ENCODE results near the gene PCDHB13. TPM values are rescaled to one million over a fixed set of nuclear protein-coding genes. Genes with fewer than 3 reads are reported as not detected.
"Not testable (repeated sequence)": the region's sequence is repeated elsewhere in the genome, so short reads cannot be mapped to it uniquely, and the experiment has no call there.

The PCDHB13 gene
- total RNA-seq, 4 donors from 2014 or later: 1.8 to 4.1 (median 2.5) TPM

DNA sequence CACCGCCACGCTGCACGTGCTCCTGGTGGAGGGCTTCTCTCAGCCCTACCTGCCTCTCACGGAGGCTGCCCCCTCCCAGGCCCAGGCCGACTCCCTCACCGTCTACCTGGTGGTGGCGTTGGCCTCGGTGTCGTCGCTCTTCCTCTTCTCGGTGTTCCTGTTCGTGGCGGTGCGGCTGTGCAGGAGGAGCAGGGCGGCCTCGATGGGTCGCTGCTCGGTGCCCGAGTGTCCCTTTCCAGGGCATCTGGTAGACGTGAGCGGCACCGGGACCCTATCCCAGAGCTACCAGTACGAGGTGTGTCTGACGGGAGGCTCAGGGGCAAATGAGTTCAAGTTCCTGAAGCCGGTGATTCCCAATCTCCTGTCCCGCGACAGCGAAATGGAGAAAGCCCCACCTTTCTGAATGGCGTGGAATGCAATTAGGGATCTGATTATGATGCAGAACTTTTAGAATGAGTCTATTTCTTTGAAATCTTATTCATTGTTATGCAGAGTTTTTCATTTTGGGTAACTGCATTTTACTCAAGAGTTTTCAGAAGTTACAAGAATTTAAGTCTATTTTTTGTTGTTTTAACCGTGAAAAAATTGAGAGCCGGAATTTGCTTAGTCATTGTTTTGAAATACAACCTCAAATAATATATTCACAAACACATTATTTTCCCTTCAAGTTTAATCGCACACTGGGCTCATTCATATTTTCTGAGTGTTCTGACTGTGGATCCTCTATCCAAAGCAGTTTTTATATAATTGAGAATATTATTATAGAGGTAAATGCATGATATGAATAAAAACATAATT lies 23.0 kb downstream of the PCDHB13 start:
- TF ChIP-seq EP300 (IDR thresholded peaks at IDR 0.05; ENCODE audit: low read depth) (no peak), CTCF (IDR thresholded peaks at IDR 0.05) (no peak), POLR2A (IDR thresholded peaks at IDR 0.05) (no peak), POLR2AphosphoS5 (IDR thresholded peaks at IDR 0.05) (no peak)
- Histone ChIP-seq H3K4me3 (no peak overlapping the region), H3K4me1 (no peaks in the 10 kb centered on the region), H3K27ac (no peak overlapping the region), H3K27me3 (no peaks in the 10 kb centered on the region), H3K36me3 (no peaks in the 10 kb centered on the region), H3K9me3 (peaks cover 71 to 99% of the 10 kb centered on the region in 2 donors)
- intact Hi-C loops (cut with DNase I; ENCODE audit: low total_unique reads) (no loop called here), in situ Hi-C loops (cut with MboI; ENCODE audit: low pct_ligation_motif_present in 1 of 4, low pct_unique_long_range_greater_than_20kb in 1 of 4, low sequenced_read_pairs in 3 of 4) (no loop called here)
- no peak for DNase-seq
- WGBS, 2 donors (ENCODE audit: low coverage in 1 of 2): 55 to 58% methylated on average over 6 to 32 of the region's 32 CpGs

DNA sequence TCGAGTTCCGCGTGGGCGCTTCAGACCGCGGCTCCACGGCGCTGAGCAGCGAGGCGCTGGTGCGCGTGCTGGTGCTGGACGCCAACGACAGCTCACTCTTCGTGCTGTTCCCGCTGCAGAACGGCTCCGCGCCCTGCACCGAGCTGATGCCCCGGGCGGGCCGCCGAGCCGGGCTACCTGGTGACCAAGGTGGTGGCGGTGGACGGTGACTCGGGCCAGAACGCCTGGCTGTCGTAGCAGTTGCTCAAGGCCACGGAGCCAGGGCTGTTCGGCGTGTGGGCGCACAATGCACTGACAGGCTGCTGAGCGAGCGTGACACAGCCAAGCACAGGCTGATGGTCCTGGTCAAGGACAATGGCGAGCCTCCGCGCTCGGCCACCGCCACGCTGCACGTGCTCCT lies 27.8 kb downstream of the PCDHB13 start:
- in situ Hi-C loops (cut with MboI; ENCODE audit: low pct_ligation_motif_present in 1 of 4, low pct_unique_long_range_greater_than_20kb in 1 of 4, low sequenced_read_pairs in 3 of 4): no loop called here
- no peak for TF ChIP-seq POLR2A (IDR thresholded peaks at IDR 0.05)
- no peak for TF ChIP-seq POLR2AphosphoS5 (IDR thresholded peaks at IDR 0.05)
- TF ChIP-seq CTCF (IDR thresholded peaks at IDR 0.05): no peak
- no peak for TF ChIP-seq EP300 (IDR thresholded peaks at IDR 0.05; ENCODE audit: low read depth)
- 77% methylated on average over 29 of the region's 43 CpGs; no CpG with 5 or more reads in 1 of the 2 donors for WGBS, 2 donors (ENCODE audit: low coverage in 1 of 2)

GRCh38 chr5:141245250-141245717 lies 31.6 kb downstream of the PCDHB13 start, which contains the start of gene PCDHB15:
Gene PCDHB15, plus strand, starts transcription at chr5:141245395. Its CDS starts 184 bp downstream, at chr5:141245579.
- H3K4me1 ChIP-seq: no peaks in the 10 kb centered on the region
- H3K4me3 ChIP-seq: no peak within 1 kb of the TSS
- in situ Hi-C loops (cut with MboI; ENCODE audit: low pct_ligation_motif_present in 1 of 4, low pct_unique_long_range_greater_than_20kb in 1 of 4, low sequenced_read_pairs in 3 of 4) (no loop called here), intact Hi-C loops (cut with DNase I; ENCODE audit: low total_unique reads) (no loop called here)
- no peaks in the 10 kb centered on the region for H3K27me3 ChIP-seq
- peak; percentile 13 for DNase-seq
- 23 to 34% methylated on average over 8 to 16 of the region's 16 CpGs for WGBS, 2 donors (ENCODE audit: low coverage in 1 of 2)
- no peaks in the 10 kb centered on the region for H3K36me3 ChIP-seq
- H3K9me3 ChIP-seq: peaks cover 77 to 98% of the 10 kb centered on the region in 2 donors
- no peak within 1 kb of the TSS for H3K27ac ChIP-seq
- TF ChIP-seq POLR2AphosphoS5 (IDR thresholded peaks at IDR 0.05) (no peak), CTCF (IDR thresholded peaks at IDR 0.05) (peak in 1 of 5 experiments; percentile 9)

More for the DNA sequence above, 27.8 kb downstream of the PCDHB13 start:
- intact Hi-C loops (cut with DNase I; ENCODE audit: low total_unique reads): no loop called here
- Histone ChIP-seq H3K9me3 (peaks cover 71 to 99% of the 10 kb centered on the region in 2 donors), H3K4me1 (no peaks in the 10 kb centered on the region), H3K36me3 (no peaks in the 10 kb centered on the region), H3K27ac (no peak overlapping the region), H3K4me3 (no peak overlapping the region), H3K27me3 (no peaks in the 10 kb centered on the region)
- no peak for DNase-seq

- DNase-seq; H3K4me3 ChIP-seq; H3K27ac ChIP-seq; H3K4me1 ChIP-seq; intact Hi-C loops (cut with DNase I; ENCODE audit: low total_unique reads); in situ Hi-C loops (cut with MboI; ENCODE audit: low pct_ligation_motif_present in 1 of 4, low pct_unique_long_range_greater_than_20kb in 1 of 4, low sequenced_read_pairs in 3 of 4); H3K27me3 ChIP-seq; H3K36me3 ChIP-seq: not testable (repeated sequence)
- 79% methylated on average over 19 of the region's 42 CpGs; no CpG with 5 or more reads in 1 of the 2 donors for WGBS, 2 donors (ENCODE audit: low coverage in 1 of 2)
- H3K9me3 ChIP-seq: peaks cover 79 to 98% of the 10 kb centered on the region in 2 donors
Observed at GRCh38 chr5:141246971-141247370, 33.3 kb downstream of the PCDHB13 start.

DNA sequence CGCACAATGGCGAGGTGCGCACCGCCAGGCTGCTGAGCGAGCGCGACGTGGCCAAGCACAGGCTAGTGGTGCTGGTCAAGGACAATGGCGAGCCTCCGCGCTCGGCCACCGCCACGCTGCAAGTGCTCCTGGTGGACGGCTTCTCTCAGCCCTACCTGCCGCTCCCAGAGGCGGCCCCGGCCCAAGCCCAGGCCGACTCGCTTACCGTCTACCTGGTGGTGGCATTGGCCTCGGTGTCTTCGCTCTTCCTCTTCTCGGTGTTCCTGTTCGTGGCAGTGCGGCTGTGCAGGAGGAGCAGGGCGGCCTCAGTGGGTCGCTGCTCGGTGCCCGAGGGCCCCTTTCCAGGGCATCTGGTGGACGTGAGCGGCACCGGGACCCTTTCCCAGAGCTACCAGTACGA lies 33.7 kb downstream of the PCDHB13 start:
- H3K36me3 ChIP-seq; DNase-seq; intact Hi-C loops (cut with DNase I; ENCODE audit: low total_unique reads); H3K4me3 ChIP-seq; H3K27ac ChIP-seq; H3K4me1 ChIP-seq; in situ Hi-C loops (cut with MboI; ENCODE audit: low pct_ligation_motif_present in 1 of 4, low pct_unique_long_range_greater_than_20kb in 1 of 4, low sequenced_read_pairs in 3 of 4); H3K27me3 ChIP-seq: not testable (repeated sequence)
- WGBS, 2 donors (ENCODE audit: low coverage in 1 of 2): 74 to 100% methylated on average over 1 to 31 of the region's 34 CpGs
- H3K9me3 ChIP-seq: peaks cover 79 to 98% of the 10 kb centered on the region in 2 donors

All from transverse colon (tissue), 4 donors.